Neural cell (in vitro differentiated cells): ENCODE data around the gene KLHL2. TPM values are rescaled to one million over a fixed set of nuclear protein-coding genes. Genes with fewer than 3 reads are reported as not detected.
"Not testable (repeated sequence)": the region's sequence is repeated elsewhere in the genome, so short reads cannot be mapped to it uniquely, and the experiment has no call there.

Experiments
- H2AFZ ChIP-seq: fragments of 200-600, 300-800 bp; sonication (generic), shearing (Covaris generic); 2 replicates; pipeline ENCODE4 v1.6.0; 2014; ENCODE audit warnings: low read depth, mild to moderate bottlenecking, antibody characterized with exemption, low read length, moderate library complexity
- H3F3A ChIP-seq: fragments of 200-600 bp; shearing (Covaris generic); 2 replicates; pipeline ENCODE4 v1.6.1; 2016; ENCODE audit warnings: mild to moderate bottlenecking, moderate library complexity, mixed read lengths, antibody characterized with exemption, low read length; ENCODE audit not compliant: insufficient read depth, poor library complexity, severe bottlenecking
- H3K27ac ChIP-seq: fragments of 200-600, 300-800 bp; sonication (generic), shearing (Covaris generic); 2 replicates; pipeline ENCODE4 v1.5.1; 2014; ENCODE audit warnings: mild to moderate bottlenecking, low read length, moderate library complexity
- H3K27me3 ChIP-seq: fragments of 300-800, 200-600 bp; sonication (generic), shearing (Covaris generic); 2 replicates; pipeline ENCODE4 v1.6.0; 2014; ENCODE audit warnings: mild to moderate bottlenecking, low read depth, low read length, moderate library complexity; ENCODE audit not compliant: insufficient read depth
- H3K36me3 ChIP-seq: fragments of 300-800, 200-600 bp; sonication (generic), shearing (Covaris generic); 2 replicates; pipeline ENCODE4 v1.5.1; 2014; ENCODE audit warnings: mild to moderate bottlenecking, antibody characterized with exemption, low read length, moderate library complexity; ENCODE audit not compliant: insufficient read depth
- H3K4me2 ChIP-seq: fragments of 300-800, 200-600 bp; sonication (generic), shearing (Covaris generic); 2 replicates; pipeline ENCODE4 v1.6.0; 2014; ENCODE audit warnings: mild to moderate bottlenecking, low read length
- H3K4me3 ChIP-seq: fragments of 300-800, 200-600 bp; sonication (generic), shearing (Covaris generic); 2 replicates; pipeline ENCODE4 v1.5.1; 2014; ENCODE audit warnings: mild to moderate bottlenecking, low read length, moderate library complexity
- H3K79me2 ChIP-seq: fragments of 200-600 bp; shearing (Covaris generic); replicated peaks from 2 replicates; pipeline ENCODE4 v1.6.0; 2014; ENCODE audit warnings: mild to moderate bottlenecking, low read length, moderate library complexity; ENCODE audit not compliant: insufficient read depth
- H3K9ac ChIP-seq: fragments of 300-800, 200-600 bp; sonication (generic), shearing (Covaris generic); 2 replicates; pipeline ENCODE4 v1.6.1; 2016; ENCODE audit warnings: mild to moderate bottlenecking, low read length, mixed read lengths
- H3K9me2 ChIP-seq: fragments of 200-600 bp; shearing (Covaris generic); 2 replicates; pipeline ENCODE4 v1.6.1; 2016; ENCODE audit warnings: mild to moderate bottlenecking, low read length, mixed read lengths; ENCODE audit not compliant: insufficient read depth
- H3K9me3 ChIP-seq: fragments of 200-600, 300-800 bp; sonication (generic), shearing (Covaris generic); 2 replicates; pipeline ENCODE4 v1.6.1; 2016; ENCODE audit warnings: mild to moderate bottlenecking, mixed run types, low read length, moderate library complexity, mixed read lengths
- H4K20me1 ChIP-seq: fragments of 200-600 bp; shearing (Covaris generic); 2 replicates; pipeline ENCODE4 v1.6.1; 2016; ENCODE audit warnings: mild to moderate bottlenecking, mixed run types; ENCODE audit not compliant: insufficient read depth
- EP300 ChIP-seq: fragments of 450-650 bp; conservative IDR thresholded peaks from 2 replicates; pipeline ENCODE4 v1.6.1; 2014; ENCODE audit warnings: antibody characterized with exemption, mild to moderate bottlenecking, moderate library complexity; ENCODE audit not compliant: poor library complexity, severe bottlenecking
- EZH2 ChIP-seq: fragments of 200-600, 300-800 bp; shearing (Covaris generic), sonication (generic); IDR thresholded peaks from 2 replicates; pipeline ENCODE4 v1.6.1; 2014; ENCODE audit warnings: antibody characterized with exemption, low read length, borderline replicate concordance, mild to moderate bottlenecking; ENCODE audit not compliant: insufficient read depth, poor library complexity, severe bottlenecking
- MXI1 ChIP-seq: fragments of 450-650 bp; conservative IDR thresholded peaks from 2 replicates; pipeline ENCODE4 v1.6.1; 2014; ENCODE audit warnings: antibody characterized with exemption, mild to moderate bottlenecking; ENCODE audit not compliant: poor library complexity, severe bottlenecking
- POLR2AphosphoS5 ChIP-seq: IDR thresholded peaks from 2 replicates; pipeline ENCODE4 v1.6.1; 2012
- RAD21 ChIP-seq: fragments of 450-650 bp; conservative IDR thresholded peaks from 2 replicates; pipeline ENCODE4 v1.6.1; 2014; ENCODE audit warnings: antibody characterized with exemption, mild to moderate bottlenecking, moderate library complexity
- SMC3 ChIP-seq: fragments of 450-650 bp; conservative IDR thresholded peaks from 2 replicates; pipeline ENCODE4 v1.6.1; 2014; ENCODE audit warnings: antibody characterized with exemption, mild to moderate bottlenecking, moderate library complexity; ENCODE audit not compliant: poor library complexity
- TAF1 ChIP-seq: IDR thresholded peaks from 2 replicates; pipeline ENCODE4 v1.6.1; 2012; ENCODE audit warnings: low read depth
- polyA plus RNA-seq: library from polyadenylated mRNA; depleted of rRNA; stranded (reverse); fragments of >200 nt; gene quantifications from 2 replicates; pipeline ENCODE4 v1.2.3, GENCODE V29; 2014
- TF ChIP-seq, protein P1 (sequence below): IDR thresholded peaks from 2 replicates; pipeline ENCODE4 v1.6.1; 2012; ENCODE audit warnings: borderline replicate concordance
- TF ChIP-seq, protein P2 (sequence below): fragments of 450-650 bp; IDR thresholded peaks from 2 replicates; pipeline ENCODE4 v1.5.1; 2014; ENCODE audit warnings: antibody characterized with exemption, mild to moderate bottlenecking, moderate library complexity; ENCODE audit not compliant: poor library complexity, severe bottlenecking

KLHL2 gene
- polyA plus RNA-seq, 1 donor from 2014 or later = 42.8 TPM

DNA sequence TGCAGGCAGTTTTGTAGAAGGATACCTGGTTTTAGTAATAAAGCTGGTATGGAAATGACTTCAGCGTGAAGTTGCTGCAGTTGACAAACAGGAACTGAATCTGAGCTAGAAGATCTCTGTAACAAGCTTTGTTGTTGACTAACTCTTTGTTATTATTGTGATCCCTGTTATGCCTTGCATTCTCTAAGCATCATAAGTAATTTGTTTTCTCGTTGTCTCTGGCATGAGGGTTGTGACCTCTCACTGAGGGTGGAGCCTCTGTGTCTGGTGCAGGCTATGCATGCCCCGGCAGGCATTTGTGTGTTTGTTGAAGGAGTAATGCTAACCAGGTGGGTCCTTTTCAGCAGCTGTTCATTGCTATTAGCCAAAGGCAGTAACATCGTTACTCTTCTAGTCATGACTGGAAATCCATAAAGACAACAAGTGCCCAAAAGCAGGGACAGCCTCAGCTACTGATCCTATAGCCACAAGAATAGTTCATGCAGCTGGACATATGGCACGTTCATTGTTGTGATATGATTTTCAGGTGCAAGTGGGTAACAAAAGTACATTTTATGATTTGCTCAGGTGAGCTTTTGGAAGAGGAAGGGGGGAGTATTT is 30.8 kb downstream of the KLHL2 start:
- H3F3A ChIP-seq, H3K79me2 ChIP-seq, H3K9me2 ChIP-seq, H3K9ac ChIP-seq, H3K4me3 ChIP-seq, H3K4me2 ChIP-seq, H3K27me3 ChIP-seq, H3K9me3 ChIP-seq, H2AFZ ChIP-seq, H4K20me1 ChIP-seq, H3K36me3 ChIP-seq, H3K27ac ChIP-seq: not testable (repeated sequence)

DNA sequence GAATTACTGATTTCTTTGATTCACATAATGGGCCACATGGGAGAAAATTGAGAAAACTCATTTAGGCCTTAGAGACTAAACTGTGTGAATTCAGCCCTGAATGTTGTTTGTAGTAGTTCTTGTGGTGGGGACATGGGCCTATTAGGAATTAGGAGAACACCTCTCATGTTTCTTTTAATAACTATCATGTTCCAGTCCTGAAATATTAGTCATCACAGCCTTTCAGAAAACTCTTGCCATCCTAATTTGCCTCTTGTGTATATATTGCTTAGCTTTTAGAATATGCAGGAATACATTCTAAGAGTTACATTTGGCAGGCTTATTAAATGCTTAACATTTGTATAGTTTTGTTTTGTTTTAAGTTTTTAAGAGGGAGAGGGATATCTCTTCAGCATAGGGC is 33.4 kb downstream of the KLHL2 start:
- not testable (repeated sequence) for H2AFZ ChIP-seq, H3K36me3 ChIP-seq, H3K9ac ChIP-seq, H3K9me2 ChIP-seq, H3K79me2 ChIP-seq, H3K4me3 ChIP-seq, H3K4me2 ChIP-seq, H3F3A ChIP-seq, H3K27ac ChIP-seq, H3K27me3 ChIP-seq, H4K20me1 ChIP-seq, H3K9me3 ChIP-seq

DNA sequence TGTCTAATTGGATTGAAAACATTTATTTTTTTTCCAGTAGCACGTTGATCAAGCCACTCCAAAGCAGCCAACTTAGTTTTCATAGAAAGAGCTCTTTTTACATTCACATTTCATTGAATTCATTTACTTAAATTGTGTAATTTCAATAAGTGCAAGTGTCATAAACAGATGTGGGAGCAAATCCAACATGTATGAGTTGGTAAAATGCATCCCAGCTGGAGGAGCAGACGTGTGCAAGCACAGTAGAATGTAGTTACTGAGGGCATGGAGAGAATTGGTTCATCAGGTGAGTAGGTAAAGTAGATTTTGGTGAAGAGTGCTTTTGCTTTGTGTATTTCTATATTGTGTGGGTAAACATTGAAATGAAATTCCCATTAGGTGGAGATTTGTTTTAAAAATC is 36.8 kb downstream of the KLHL2 start:
- H3K36me3 ChIP-seq, H3K27me3 ChIP-seq, H3F3A ChIP-seq, H3K9me3 ChIP-seq, H3K27ac ChIP-seq, H3K4me2 ChIP-seq, H2AFZ ChIP-seq, H3K79me2 ChIP-seq, H4K20me1 ChIP-seq, H3K4me3 ChIP-seq, H3K9me2 ChIP-seq, H3K9ac ChIP-seq: not testable (repeated sequence)

DNA sequence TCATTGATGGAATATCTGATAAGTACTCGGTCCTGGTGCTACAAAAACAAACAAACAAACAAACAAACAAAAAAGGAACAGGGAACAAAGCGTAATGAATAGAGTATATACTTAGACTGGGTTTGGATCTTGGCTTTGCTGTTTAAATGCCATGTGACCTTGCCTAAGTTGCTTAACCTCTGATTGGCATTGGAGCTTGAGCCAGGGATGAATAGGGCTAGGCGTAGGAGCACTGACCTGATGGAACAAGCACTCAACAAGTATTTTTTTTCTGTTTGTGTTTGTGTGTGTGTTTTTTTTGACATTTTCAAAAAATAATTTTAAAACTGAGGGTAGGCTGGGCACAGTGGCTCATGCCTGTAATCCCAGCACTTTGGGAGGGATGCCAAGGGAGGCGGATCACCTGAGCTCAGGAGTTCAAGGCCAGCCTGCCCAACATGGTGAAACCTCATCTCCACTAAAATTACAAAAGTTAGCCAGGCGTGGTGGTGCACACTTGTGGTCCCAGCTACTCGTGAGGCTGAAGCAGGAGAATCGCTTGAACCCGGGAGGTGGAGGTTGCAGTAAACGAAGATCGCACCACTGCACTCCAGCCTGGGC is 37.3 kb downstream of the KLHL2 start:
- H2AFZ ChIP-seq, H3K9me2 ChIP-seq, H3K4me2 ChIP-seq, H4K20me1 ChIP-seq, H3K9me3 ChIP-seq, H3K4me3 ChIP-seq, H3F3A ChIP-seq, H3K9ac ChIP-seq, H3K79me2 ChIP-seq, H3K27me3 ChIP-seq, H3K27ac ChIP-seq, H3K36me3 ChIP-seq: not testable (repeated sequence)

DNA sequence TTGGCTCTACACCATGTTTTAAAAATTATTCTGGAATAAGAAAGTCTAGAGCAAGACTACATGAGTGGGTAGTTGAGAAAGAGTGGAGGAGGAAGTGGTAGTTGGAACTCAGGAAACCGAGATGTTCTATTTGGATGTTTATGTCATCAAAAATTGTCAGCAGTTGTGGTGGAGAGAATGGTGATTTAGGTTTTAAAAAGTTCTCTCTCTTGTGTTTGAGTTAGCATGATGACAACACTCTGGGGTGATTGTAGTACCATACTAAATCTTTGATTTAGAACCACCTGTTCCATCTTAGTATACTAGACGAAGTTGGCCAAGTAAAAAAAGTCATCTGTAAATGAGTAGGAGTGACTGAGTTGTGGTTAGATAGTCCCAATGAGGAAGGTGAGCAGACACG is 40.7 kb downstream of the KLHL2 start:
- H3K27ac ChIP-seq = no peak overlapping the region
- TF ChIP-seq TAF1 (no peak), POLR2AphosphoS5 (no peak), EP300 (no peak), SMC3 (no peak), MXI1 (no peak), EZH2 (no peak), RAD21 (no peak)
- TF ChIP-seq, protein P1, sequence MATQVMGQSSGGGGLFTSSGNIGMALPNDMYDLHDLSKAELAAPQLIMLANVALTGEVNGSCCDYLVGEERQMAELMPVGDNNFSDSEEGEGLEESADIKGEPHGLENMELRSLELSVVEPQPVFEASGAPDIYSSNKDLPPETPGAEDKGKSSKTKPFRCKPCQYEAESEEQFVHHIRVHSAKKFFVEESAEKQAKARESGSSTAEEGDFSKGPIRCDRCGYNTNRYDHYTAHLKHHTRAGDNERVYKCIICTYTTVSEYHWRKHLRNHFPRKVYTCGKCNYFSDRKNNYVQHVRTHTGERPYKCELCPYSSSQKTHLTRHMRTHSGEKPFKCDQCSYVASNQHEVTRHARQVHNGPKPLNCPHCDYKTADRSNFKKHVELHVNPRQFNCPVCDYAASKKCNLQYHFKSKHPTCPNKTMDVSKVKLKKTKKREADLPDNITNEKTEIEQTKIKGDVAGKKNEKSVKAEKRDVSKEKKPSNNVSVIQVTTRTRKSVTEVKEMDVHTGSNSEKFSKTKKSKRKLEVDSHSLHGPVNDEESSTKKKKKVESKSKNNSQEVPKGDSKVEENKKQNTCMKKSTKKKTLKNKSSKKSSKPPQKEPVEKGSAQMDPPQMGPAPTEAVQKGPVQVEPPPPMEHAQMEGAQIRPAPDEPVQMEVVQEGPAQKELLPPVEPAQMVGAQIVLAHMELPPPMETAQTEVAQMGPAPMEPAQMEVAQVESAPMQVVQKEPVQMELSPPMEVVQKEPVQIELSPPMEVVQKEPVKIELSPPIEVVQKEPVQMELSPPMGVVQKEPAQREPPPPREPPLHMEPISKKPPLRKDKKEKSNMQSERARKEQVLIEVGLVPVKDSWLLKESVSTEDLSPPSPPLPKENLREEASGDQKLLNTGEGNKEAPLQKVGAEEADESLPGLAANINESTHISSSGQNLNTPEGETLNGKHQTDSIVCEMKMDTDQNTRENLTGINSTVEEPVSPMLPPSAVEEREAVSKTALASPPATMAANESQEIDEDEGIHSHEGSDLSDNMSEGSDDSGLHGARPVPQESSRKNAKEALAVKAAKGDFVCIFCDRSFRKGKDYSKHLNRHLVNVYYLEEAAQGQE = no peak
- TF ChIP-seq, protein P2, sequence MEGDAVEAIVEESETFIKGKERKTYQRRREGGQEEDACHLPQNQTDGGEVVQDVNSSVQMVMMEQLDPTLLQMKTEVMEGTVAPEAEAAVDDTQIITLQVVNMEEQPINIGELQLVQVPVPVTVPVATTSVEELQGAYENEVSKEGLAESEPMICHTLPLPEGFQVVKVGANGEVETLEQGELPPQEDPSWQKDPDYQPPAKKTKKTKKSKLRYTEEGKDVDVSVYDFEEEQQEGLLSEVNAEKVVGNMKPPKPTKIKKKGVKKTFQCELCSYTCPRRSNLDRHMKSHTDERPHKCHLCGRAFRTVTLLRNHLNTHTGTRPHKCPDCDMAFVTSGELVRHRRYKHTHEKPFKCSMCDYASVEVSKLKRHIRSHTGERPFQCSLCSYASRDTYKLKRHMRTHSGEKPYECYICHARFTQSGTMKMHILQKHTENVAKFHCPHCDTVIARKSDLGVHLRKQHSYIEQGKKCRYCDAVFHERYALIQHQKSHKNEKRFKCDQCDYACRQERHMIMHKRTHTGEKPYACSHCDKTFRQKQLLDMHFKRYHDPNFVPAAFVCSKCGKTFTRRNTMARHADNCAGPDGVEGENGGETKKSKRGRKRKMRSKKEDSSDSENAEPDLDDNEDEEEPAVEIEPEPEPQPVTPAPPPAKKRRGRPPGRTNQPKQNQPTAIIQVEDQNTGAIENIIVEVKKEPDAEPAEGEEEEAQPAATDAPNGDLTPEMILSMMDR = no peak
- no peak overlapping the region for H3K4me3 ChIP-seq

More for the DNA sequence above, 40.7 kb downstream of the KLHL2 start:
- H3K4me2 ChIP-seq = no peak overlapping the region
- no peak overlapping the region for H3K9ac ChIP-seq
- H2AFZ ChIP-seq = no peak overlapping the region
- no peaks in the 10 kb centered on the region for H3F3A ChIP-seq
- no peaks in the 10 kb centered on the region for H4K20me1 ChIP-seq
- H3K27me3 ChIP-seq = no peaks in the 10 kb centered on the region
- H3K9me3 ChIP-seq = no peaks in the 10 kb centered on the region
- no peaks in the 10 kb centered on the region for H3K36me3 ChIP-seq
- no peaks in the 10 kb centered on the region for H3K79me2 ChIP-seq
- H3K9me2 ChIP-seq = no peaks in the 10 kb centered on the region
